Measurements from ENCODE around the gene YIPF3. TPM values are rescaled to one million over a fixed set of nuclear protein-coding genes. Genes with fewer than 3 reads are reported as not detected.

The YIPF3 gene
- total and polyA plus RNA-seq, 2 donors (not counting 1 experiment from before 2014, with no cell fraction given), result 64.3 to 92.6 TPM

DNA sequence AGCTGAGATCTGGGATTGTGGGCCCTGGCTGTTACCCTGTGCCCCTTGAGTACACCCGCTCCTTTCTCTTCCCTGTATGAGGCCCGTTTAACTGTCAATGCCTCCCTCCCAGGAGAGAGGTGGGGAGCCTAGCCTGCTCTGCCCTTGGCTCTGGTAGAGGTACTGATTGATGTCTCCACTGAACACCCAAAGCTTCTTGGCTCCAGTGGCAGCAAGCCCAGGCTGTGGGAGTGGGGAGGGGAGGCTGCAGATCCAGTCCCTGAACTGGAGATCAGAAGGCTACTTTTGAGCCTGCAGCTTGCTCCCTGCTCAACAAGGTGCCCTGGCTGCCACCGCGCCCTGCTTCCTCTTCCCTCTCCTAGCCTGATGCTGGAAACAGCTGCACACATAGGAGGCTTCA lies 14.1 kb downstream of the YIPF3 start:
- Mint-ChIP-seq H3K27ac (no peak overlapping the region), H3K4me1 (peaks cover 7% of the 10 kb centered on the region), H3K4me3 (no peak overlapping the region), H3K27me3 (no peaks in the 10 kb centered on the region), H3K9me3 (ENCODE audit: insufficient read depth) (no peaks in the 10 kb centered on the region)
- Histone ChIP-seq H4K20me1 (ENCODE audit: control insufficient read depth, insufficient read depth, low read length, poor library complexity, severe bottlenecking) (no peaks in the 10 kb centered on the region), H3K4me1 (ENCODE audit: control insufficient read depth in 2 of 2, insufficient read depth in 2 of 2, low read length in 2 of 2) (peaks cover 3 to 8% of the 10 kb centered on the region in 2 donors), H3K79me2 (ENCODE audit: control insufficient read depth, insufficient read depth, low read length) (no peaks in the 10 kb centered on the region), H3K4me3 (ENCODE audit: control extremely low read depth in 1 of 5, extremely low read depth in 1 of 5, insufficient read depth in 1 of 5, low read depth in 2 of 5, low read length in 4 of 5) (no peak overlapping the region), H2AFZ (ENCODE audit: insufficient read depth, low read depth, low read length, poor library complexity, severe bottlenecking) (no peak overlapping the region), H3K27me3 (replicated peaks in 1 of 4; ENCODE audit: control extremely low read depth in 1 of 4, control insufficient read depth in 3 of 4, insufficient read depth in 4 of 4, low read length in 3 of 4) (peaks cover 0 to under 1% (median 0%) of the 10 kb centered on the region in 4 experiments), H3K4me2 (replicated peaks; ENCODE audit: low read depth, low read length, poor library complexity, severe bottlenecking) (no peak overlapping the region), H3K9me3 (ENCODE audit: control extremely low read depth in 1 of 3, control insufficient read depth in 2 of 3, insufficient read depth in 1 of 3, low read length in 2 of 3) (no peaks in the 10 kb centered on the region), H3K9ac (ENCODE audit: low read length) (no peak overlapping the region), H3K36me3 (replicated peaks in 1 of 2; ENCODE audit: control extremely low read depth in 1 of 2, control insufficient read depth in 1 of 2, extremely low read depth in 1 of 2, insufficient read depth in 2 of 2, low read length in 1 of 2) (peaks cover 0 to 61% of the 10 kb centered on the region in 2 experiments), H3K27ac (ENCODE audit: low read length in 2 of 2) (no peak overlapping the region)
- CTCF ChIA-PET, result interaction anchor here (1.4 to 6.4 kb wide), 3 partner anchors 7 to 41 kb away, joined by 3 to 69 read pairs (median 11); partner anchors contain the start of gene LRRC73
- no peak for ATAC-seq (ENCODE audit: low read depth)
- no peak for DNase-seq
- intact Hi-C loops (cut with micrococcal nuclease), result no loop called here
- POLR2A ChIA-PET, result no interaction called here
- WGBS (ENCODE audit: insufficient coverage), result 100% methylated on average over 2 of the region's 4 CpGs
- no peak for TF ChIP-seq CTCF (IDR thresholded peaks at IDR 0.05)
- TF ChIP-seq EZH2 (IDR thresholded peaks at IDR 0.05; ENCODE audit: borderline replicate concordance, insufficient read depth, low read depth, low read length, poor library complexity, severe bottlenecking), result no peak

DNA sequence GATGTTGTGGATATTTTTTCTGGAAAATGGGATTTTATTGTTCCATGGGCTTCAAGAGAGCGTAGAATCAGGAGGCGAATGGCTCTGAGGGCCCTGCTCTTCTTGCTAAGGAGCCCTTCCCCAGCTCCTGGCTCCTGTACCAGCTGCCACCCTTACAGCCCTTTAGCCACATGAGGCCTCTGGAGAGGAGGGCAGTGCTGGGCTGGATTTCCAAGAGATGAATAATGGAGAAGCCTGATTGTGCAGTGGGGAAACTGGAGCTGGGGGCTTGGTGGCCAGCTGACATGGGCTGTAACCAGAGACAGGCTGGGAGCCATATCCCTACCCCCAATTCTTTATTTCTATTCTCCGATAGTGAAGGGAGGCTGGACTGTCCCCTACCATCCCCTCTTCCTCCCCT lies 15.8 kb downstream of the YIPF3 start:
- Mint-ChIP-seq H3K4me1 (no peaks in the 10 kb centered on the region), H3K9me3 (ENCODE audit: insufficient read depth) (no peaks in the 10 kb centered on the region), H3K4me3 (no peak overlapping the region), H3K27ac (no peak overlapping the region), H3K27me3 (no peaks in the 10 kb centered on the region)
- no peak overlapping the region for H3K9ac ChIP-seq (ENCODE audit: low read length)
- TF ChIP-seq EZH2 (IDR thresholded peaks at IDR 0.05; ENCODE audit: borderline replicate concordance, insufficient read depth, low read depth, low read length, poor library complexity, severe bottlenecking) (no peak), CTCF (IDR thresholded peaks at IDR 0.05) (no peak)
- H4K20me1 ChIP-seq (ENCODE audit: control insufficient read depth, insufficient read depth, low read length, poor library complexity, severe bottlenecking), result no peaks in the 10 kb centered on the region
- H3K79me2 ChIP-seq (ENCODE audit: control insufficient read depth, insufficient read depth, low read length), result peaks cover 3% of the 10 kb centered on the region
- H3K4me3 ChIP-seq (ENCODE audit: control extremely low read depth in 1 of 5, extremely low read depth in 1 of 5, insufficient read depth in 1 of 5, low read depth in 2 of 5, low read length in 4 of 5), result no peak overlapping the region
- no peak overlapping the region for H3K4me2 ChIP-seq (replicated peaks; ENCODE audit: low read depth, low read length, poor library complexity, severe bottlenecking)
- CTCF ChIA-PET, result interaction anchor here (0.5 to 3.2 kb wide), 4 partner anchors 9 to 693 kb away, joined by 3 to 11 read pairs (median 3); partner anchors contain the start of gene LRRC73
- 100% methylated on average over 2 of the region's 3 CpGs for WGBS (ENCODE audit: insufficient coverage)
- ATAC-seq (ENCODE audit: low read depth), result no peak
- no peaks in the 10 kb centered on the region for H3K4me1 ChIP-seq (ENCODE audit: control insufficient read depth in 2 of 2, insufficient read depth in 2 of 2, low read length in 2 of 2)
- POLR2A ChIA-PET, result no interaction called here
- H3K27me3 ChIP-seq (replicated peaks in 1 of 4; ENCODE audit: control extremely low read depth in 1 of 4, control insufficient read depth in 3 of 4, insufficient read depth in 4 of 4, low read length in 3 of 4), result no peaks in the 10 kb centered on the region
- no peak overlapping the region for H3K27ac ChIP-seq (ENCODE audit: low read length in 2 of 2)
- no peak overlapping the region for H2AFZ ChIP-seq (ENCODE audit: insufficient read depth, low read depth, low read length, poor library complexity, severe bottlenecking)
- no peaks in the 10 kb centered on the region for H3K9me3 ChIP-seq (ENCODE audit: control extremely low read depth in 1 of 3, control insufficient read depth in 2 of 3, insufficient read depth in 1 of 3, low read length in 2 of 3)
- DNase-seq, result no peak
- intact Hi-C loops (cut with micrococcal nuclease), result no loop called here
- H3K36me3 ChIP-seq (replicated peaks in 1 of 2; ENCODE audit: control extremely low read depth in 1 of 2, control insufficient read depth in 1 of 2, extremely low read depth in 1 of 2, insufficient read depth in 2 of 2, low read length in 1 of 2), result peaks cover 0 to 71% of the 10 kb centered on the region in 2 experiments

Measured in B cell (primary cell).